HG02763 (cell line): ENCODE measurements around the gene SERPINB1.

Source experiments
- ATAC-seq: cut with Tn5 transposase; IDR thresholded peaks from one replicate; pipeline ENCODE4 v1.9.1; 2021; ENCODE audit warnings: mild to moderate bottlenecking, moderate library complexity; ENCODE audit not compliant: unreplicated experiment

SERPINB1 gene

DNA sequence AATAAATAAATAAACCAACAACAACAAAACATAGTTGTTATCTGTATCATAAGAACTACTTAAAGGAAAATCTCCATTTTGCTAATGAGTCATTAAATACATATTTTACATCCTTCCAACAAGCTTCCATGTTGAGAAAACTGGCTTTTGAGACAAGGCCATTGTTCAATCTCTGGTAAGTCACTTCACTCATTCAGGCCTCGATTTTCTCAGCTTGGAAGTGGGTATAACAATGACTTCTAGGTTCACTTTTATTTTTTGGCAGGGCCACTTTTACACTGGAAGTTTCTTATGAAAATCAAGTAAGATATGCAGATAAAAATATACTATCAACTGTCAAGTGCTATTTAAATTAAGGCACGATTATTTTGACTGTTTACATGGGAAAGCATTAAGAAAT is 46.5 kb downstream of the SERPINB1 start:
- no peak for ATAC-seq

GRCh38 chr6:2794171-2794730 is 47.4 kb downstream of the SERPINB1 start:
- no peak for ATAC-seq

DNA sequence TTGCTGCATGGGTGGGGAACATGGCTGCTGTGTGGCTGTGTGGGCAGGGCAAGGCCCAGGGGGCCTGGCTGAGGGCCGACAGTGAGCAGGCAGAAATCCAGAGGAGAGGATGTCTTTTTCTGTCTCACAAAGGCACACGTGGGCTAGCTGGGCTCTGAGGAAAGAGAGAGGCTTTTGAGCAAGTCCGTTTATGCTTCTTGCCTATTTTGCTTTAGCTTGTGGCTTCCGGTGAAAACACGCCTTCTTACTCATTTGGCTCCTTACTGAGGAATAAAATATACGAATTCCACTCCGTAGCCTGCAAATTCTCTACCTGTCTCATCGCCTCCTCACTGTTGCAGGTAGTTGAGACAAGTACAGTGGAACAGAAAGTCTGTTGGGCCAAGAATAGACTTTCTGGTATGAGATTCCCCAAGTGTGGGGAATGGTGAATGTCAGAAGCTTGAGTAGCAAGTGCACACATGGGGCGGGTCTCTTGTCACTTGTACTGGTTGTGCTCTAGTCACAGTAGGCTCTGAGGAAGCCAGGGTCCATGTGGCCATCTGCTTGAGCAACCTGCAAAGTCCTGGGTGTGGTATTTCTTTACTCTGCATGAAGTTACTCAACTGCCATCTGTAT is 48.0 kb downstream of the SERPINB1 start:
- ATAC-seq: no peak

DNA sequence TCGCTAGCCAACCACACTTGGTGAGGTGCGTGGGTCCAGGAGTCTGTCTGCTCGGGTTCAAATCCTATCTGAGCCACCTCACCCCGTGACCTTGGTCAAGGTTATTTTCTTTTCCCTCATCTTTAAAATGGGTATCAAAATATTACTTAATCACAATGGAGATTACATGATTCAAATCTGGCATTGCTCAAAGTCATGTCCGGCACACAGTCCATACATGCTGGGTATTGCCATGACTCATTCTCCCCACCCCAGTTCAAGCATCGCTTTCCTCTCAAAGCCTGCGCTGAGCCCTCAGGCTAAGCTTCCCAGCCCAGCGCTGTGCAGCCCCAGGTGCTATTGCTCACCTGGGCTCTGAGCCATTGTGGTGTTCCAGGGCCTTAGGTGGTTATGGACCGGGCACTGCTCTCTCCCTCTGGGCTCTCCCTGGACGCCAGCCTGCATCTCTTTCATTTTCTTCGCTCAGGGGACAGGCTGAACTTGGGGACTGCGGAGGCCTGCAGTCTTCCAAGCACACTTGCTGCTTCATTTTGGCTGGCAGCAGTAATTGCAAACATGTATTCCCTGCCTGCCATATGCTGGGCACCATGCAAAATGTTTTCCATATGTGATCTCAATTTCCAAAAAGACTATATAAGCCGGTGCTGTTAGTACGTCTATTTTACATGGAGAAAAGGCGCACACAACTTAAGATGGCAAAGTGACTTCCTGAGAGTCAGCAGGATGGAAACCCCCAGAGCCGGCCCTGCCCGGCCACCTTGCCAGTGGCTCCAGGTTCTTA is 49.1 kb downstream of the SERPINB1 start:
- ATAC-seq: no peak

DNA sequence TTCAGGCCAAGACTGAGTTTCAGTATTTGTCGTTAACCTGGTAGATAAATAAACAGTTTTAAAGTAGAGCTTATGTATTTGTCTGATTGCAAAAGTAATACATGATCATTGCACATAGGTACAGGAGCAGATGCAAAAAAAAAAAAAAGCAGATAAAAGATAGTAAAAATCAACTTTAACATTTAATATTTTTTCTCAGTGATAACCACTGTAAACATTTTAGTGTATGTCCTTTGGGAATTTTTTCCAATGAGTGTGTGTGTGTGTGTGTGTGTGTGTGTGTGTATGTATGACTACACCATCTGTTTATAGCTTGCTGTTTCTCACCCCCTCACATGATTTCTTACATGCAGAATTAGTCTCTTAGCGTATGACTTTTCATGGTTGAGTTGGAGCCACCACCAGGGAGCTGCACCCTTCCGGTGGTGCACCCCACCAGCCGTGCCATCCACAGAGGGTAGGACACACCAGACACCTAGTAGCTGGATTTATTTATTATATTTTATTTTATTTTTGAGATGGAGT is 50.2 kb downstream of the SERPINB1 start:
- ATAC-seq: no peak

DNA sequence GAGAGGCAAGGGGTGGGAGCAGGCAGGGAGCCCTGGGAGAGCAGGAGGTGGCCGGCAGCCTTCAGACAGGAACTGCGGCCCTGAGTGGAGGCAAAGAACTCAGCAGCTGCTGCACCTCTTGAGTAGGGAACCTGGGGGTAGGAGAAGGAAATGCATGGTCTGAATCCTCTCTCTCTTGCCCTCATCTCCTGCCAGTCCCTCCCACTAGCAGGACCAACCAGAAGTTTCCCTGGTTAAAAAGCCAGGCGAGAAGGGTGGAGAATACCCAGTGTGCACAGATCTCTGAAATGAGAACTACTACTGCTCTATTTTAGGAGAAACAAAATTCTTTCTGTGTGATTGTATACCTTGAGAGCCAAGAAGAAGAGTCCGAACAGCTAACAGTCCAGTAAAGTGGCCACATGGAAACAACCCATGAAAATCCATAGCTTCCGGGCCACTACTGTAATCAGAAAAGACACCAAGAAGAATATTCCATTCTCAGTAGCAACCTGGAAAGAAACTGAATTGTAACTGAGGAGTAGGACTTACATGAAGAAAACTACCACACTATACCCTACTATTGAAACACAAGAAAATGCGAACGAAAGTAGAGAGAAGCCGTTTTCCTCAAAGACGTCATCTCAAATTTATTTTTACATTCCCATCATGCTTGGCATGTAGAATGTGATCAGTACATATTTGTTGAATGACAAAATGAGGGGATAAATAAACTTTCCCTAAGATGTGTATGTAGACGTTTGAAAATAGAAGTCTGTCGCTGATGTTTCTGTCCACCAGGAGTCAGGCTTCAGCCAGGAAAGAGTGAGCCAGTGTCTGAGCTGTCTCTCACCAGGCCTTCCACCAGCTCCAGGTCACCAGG is 50.8 kb downstream of the SERPINB1 start:
- no peak for ATAC-seq

DNA sequence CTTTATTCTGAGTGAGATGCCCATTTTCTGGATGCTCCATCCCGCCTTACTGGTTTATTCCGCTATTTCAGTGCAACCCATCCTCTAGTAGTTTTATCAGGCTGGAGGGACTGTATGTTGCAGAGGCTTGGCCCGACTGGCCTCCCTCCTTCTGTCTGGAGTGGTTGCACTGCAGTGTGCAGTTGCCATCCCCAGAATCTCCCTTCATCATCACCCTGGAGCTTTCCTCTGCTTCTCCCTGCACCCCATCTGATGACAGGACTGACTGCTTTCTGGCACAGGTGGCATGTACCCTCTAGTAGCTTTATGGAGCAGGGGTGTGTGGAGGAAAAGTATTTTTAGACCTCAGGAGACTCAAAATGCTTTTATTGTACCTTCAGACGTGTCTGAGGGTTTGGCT is 55.4 kb downstream of the SERPINB1 start:
- ATAC-seq: no peak

DNA sequence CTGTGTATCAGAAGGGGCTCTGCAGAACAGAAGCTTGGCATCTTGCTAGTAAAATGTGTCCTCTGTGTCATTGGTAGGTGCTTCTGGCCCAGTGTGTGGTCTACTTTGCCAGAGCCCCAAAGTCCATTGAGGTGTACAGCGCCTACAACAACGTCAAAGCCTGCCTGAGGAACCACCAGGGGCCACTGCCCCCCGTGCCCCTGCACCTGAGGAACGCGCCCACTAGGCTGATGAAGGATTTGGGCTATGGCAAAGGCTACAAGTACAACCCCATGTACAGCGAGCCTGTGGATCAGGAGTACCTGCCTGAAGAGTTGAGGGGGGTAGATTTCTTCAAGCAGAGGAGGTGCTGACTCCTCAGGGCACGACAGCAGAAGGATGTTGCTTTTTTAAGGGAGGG is 56.7 kb downstream of the SERPINB1 start:
- ATAC-seq: no peak

DNA sequence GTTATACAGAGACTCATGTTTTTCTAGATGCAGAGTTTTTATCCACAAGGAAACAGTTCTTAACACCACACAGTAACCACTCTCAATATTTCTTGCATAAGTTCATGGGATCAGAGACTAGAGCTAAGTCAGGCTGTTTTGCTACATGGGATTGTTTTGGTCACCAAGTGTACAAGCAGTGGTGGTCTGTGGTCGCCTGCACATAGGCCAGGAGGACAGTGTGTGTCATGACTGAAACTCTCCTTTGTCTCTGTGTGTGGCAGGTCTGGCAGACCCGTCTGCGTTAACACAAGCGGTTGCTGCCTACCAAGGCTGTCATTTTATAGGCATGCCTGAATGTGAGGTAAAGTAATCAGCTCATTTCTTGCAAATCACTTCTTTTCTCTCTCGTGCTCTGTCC is 57.6 kb downstream of the SERPINB1 start:
- ATAC-seq: no peak

GRCh38 chr6:2783188-2783963 is 58.3 kb downstream of the SERPINB1 start:
- no peak for ATAC-seq

DNA sequence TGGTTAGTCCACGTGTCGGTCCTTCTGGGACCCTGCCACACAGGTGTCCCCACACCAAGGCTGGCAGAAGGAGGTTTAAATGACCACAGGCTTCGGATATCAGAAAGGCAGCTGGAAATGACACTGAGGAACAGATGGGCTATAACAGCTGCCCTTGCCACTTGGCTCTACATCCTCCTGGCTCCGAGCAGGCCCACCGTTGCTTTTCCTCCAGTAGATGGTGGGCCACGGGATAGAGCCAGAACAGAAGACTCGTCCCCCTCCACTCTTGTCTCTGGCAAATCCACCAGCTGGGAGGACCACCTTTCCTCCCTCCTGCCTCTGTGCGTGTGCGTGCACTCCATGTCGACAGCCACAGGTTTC is 58.9 kb downstream of the SERPINB1 start:
- no peak for ATAC-seq

DNA sequence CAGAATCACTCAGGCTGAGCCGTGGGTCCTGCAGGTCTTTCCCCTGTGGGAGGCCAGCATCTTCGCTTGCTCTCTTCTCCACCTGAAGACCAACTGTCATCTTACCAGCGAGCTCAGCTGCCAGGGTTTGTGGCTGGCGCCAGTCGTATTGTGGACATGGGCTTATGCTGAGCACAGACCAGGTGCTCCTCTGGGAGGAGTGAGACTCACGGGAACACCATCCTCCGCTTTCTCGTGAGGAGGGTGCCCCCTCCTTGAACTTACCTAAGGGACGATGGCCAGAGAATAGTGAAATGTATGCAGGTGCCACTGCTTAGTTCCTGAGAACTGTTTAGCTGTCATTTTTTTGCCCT is 59.3 kb downstream of the SERPINB1 start:
- no peak for ATAC-seq
